NB4 (cell line): ENCODE data around the gene MAP3K8.
"Not testable (repeated sequence)": the region's sequence is repeated elsewhere in the genome, so short reads cannot be mapped to it uniquely, and the experiment has no call there.

ENCODE experiments used
- DNase-seq: peaks from one replicate; pipeline ENCODE4 v3.0.0; 2010; ENCODE audit warnings: low read depth
- H3K4me3 ChIP-seq: one replicate; pipeline ENCODE4 v1.5.1; 2011; ENCODE audit warnings: mild to moderate bottlenecking, low read depth, low read length, moderate library complexity
- MYC ChIP-seq: IDR thresholded peaks from 2 replicates; pipeline ENCODE4 v1.6.1; 2011; ENCODE audit warnings: low read depth, low read length
- POLR2A ChIP-seq: IDR thresholded peaks from 2 replicates; pipeline ENCODE4 v1.6.1; 2011; ENCODE audit warnings: mild to moderate bottlenecking; ENCODE audit not compliant: insufficient read length; ENCODE audit errors: extremely low read depth
- TF ChIP-seq, protein P1 (sequence below): IDR thresholded peaks from 2 replicates; pipeline ENCODE4 v1.6.1; 2011; ENCODE audit warnings: low read depth, low read length
- TF ChIP-seq, protein P2 (sequence below): IDR thresholded peaks from one replicate; pipeline ENCODE4 v1.5.1; 2012; ENCODE audit warnings: low read depth, low read length

Gene MAP3K8

DNA sequence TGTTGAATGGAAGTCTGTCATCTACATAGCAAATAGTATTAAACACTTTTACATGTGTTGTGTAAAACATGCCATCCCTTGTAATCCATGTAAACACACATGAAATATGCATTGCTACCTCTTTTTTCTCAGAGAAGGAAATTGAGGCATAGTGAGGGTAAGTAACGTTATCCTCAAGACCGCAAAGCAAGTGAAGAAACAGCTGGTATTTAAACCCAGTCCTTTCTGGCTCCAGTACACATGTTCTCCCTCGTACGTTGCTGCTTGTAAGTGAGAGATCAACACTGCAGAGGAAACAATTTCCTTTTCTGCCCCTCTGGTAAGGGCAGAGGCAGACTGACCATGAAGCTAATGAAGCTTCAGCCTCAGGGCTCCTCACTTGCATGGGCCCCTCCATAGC, 28.5 kb downstream of the MAP3K8 start:
- no peak overlapping the region for H3K4me3 ChIP-seq
- DNase-seq: no peak
- no peak for TF ChIP-seq POLR2A
- TF ChIP-seq, protein P1, sequence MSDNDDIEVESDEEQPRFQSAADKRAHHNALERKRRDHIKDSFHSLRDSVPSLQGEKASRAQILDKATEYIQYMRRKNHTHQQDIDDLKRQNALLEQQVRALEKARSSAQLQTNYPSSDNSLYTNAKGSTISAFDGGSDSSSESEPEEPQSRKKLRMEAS: no peak
- TF ChIP-seq, protein P2, sequence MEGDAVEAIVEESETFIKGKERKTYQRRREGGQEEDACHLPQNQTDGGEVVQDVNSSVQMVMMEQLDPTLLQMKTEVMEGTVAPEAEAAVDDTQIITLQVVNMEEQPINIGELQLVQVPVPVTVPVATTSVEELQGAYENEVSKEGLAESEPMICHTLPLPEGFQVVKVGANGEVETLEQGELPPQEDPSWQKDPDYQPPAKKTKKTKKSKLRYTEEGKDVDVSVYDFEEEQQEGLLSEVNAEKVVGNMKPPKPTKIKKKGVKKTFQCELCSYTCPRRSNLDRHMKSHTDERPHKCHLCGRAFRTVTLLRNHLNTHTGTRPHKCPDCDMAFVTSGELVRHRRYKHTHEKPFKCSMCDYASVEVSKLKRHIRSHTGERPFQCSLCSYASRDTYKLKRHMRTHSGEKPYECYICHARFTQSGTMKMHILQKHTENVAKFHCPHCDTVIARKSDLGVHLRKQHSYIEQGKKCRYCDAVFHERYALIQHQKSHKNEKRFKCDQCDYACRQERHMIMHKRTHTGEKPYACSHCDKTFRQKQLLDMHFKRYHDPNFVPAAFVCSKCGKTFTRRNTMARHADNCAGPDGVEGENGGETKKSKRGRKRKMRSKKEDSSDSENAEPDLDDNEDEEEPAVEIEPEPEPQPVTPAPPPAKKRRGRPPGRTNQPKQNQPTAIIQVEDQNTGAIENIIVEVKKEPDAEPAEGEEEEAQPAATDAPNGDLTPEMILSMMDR: no peak
- no peak for TF ChIP-seq MYC

DNA sequence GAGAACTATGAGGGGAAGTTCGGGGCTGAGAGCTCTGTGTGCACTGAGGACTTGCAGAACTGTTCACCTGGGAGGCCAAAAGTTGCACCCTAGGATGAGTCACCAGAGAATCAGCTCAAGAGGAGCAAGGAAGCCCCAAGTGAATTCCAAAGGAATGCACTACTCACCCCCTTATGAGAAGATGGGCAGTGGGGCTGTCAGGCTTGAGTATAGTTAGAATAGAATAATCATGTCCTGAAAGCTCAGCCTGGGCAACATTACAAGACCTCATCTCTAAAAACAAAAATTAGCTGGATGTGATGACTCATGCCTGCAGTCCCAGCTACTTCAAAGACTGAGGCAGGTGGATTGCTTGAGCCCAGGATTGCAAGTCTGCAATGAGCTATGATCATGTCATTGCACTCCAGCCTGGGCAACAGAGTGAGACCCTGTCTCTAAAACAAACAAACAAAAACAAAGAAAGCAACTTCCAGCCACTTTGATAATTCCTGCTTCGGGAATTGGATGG, 30.0 kb downstream of the MAP3K8 start:
- TF ChIP-seq MYC (no peak), POLR2A (no peak)
- TF ChIP-seq, protein P2: no peak
- TF ChIP-seq, protein P1: no peak
- DNase-seq: no peak
- H3K4me3 ChIP-seq: no peak overlapping the region

DNA sequence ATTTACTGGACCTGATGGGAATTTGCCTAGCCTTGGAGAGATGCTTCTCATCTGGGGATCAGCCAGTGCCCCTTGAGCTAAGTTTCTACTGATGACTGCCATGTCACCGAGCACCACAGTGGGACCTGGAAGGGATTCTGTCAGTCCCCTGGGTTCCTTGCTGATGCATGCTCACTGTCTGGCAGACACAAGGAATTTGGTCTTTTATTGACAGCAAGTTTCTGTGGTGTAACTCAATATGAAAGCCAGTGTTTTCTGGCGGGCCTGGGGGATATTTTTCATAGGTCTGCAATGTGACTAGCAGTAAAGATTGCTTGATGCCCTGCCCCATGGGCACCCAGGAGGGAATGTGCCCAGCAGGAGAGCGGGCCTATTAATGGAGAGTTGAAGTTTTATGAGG, 30.7 kb downstream of the MAP3K8 start:
- TF ChIP-seq, protein P2: no peak
- TF ChIP-seq, protein P1: no peak
- no peak for TF ChIP-seq MYC
- no peak for TF ChIP-seq POLR2A
- no peak for DNase-seq
- H3K4me3 ChIP-seq: no peak overlapping the region

DNA sequence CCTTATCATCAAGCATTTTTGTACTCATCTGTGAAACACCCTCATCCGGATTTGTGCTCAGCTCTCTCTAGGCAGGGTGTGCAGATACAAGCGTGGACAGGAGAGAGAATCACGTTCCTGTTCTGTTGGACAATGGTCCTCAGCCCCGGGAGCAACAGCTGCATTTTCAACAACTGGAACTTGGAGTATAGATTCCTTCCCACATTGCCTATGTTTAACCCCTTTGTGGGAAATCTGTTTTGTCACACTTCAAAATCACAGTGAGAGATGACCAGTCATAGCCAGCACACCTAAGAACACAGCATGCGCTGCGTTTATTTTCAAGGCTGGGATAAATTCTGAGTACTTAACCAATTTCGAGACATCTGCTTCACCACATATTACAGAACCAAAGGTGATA, 32.5 kb downstream of the MAP3K8 start:
- H3K4me3 ChIP-seq: no peak overlapping the region
- TF ChIP-seq MYC: no peak
- no peak for TF ChIP-seq POLR2A
- DNase-seq: no peak

DNA sequence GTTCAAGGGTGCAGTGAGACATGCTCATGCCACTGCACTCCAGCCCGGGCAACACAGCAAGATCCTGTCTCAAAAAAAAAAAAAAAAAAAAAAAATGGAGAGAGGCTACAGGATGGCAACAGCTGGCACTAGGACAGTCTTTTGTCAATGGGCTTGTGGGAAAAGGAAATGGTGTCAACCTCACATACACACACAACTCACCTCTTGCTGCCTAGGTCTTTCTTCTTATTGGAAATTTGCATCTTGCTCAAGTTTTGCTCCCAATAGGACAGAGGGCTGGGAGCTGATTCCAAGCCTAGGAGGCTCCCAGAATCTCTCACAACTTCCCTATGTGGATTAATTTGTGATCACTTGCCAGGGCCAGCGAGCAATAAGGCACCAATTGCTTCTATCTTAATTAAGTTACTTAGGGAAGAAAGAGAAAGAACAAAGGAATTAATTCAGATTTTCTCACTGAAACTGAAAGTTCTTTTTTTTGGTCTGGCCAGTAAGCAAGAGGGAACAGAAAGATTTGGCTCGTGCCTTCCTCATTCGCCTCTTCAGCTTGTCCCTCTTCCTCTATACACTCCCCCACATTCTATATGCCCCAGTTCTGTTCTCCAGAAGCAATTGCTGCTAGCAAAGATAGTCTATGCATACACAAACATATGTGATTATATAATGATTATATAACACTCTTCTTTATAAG, 33.8 kb downstream of the MAP3K8 start:
- H3K4me3 ChIP-seq: no peak overlapping the region
- peak; percentile 37; the same call in 1 of the 2 replicates for TF ChIP-seq MYC
- TF ChIP-seq, protein P1: peak; percentile 20; the same call in 1 of the 2 replicates
- no peak for TF ChIP-seq POLR2A
- TF ChIP-seq, protein P2: no peak
- peak; percentile 77 for DNase-seq

DNA sequence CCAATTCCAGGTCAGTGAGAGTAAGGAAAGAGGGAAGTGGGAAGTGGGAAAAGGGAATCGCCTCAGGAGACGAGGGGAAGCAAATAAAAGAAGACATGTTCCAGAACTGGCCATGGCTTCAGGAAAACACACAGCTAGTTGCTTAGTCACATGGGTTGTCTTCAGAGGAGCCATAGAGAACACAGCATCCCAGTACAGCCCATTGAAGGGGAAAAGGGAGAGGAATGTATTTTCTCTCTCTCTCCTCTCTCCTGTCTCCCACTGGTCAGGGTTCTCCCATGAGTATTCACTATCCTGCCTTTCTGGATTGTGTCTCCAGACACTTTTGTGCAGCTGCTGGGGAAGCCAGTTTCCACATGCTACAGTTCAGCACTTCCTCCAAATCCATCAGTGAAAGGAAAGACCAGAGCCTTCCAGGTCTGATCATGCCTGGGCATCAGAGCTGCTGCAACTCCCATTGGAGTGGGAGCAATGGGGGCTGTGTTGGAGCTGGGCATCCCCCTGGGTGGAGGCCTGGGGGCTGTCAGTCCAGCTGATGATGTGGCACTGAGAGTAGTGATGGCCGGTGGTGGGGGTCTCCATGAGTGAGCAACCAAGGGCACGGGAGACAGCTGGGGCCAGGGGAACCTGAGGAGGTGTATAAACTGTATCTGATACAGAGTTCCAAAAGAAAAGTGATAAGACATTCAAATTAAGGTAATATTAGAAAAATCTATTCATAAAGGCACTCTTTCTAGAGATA, 38.6 kb downstream of the MAP3K8 start:
- no peak for DNase-seq
- TF ChIP-seq MYC: no peak
- TF ChIP-seq, protein P2: no peak
- no peak for TF ChIP-seq POLR2A
- TF ChIP-seq, protein P1: no peak

DNA sequence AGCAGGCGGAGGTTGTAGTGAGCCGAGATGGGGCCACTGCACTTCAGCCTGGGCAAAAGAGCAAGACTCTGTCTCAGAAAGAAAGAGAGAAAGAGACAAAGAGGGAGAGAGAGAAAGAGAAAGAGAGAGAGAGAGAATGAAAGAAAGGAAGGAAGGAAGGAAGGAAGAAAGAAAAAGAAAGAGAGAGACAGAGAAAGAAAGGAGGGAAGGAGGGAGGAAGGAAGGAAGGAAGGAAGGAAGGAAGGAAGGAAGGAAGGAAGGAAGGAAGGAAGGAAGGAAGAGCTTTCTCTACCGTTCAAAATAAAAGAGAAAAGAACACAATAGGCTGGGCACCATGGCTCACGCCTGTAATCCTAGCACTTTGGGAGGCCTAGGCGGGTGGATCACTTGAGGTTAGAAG, 41.5 kb downstream of the MAP3K8 start:
- not testable (repeated sequence) for H3K4me3 ChIP-seq

More for the DNA sequence above, 38.6 kb downstream of the MAP3K8 start:
- no peak overlapping the region for H3K4me3 ChIP-seq

More for the DNA sequence above, 41.5 kb downstream of the MAP3K8 start:
- not testable (repeated sequence) for DNase-seq
